GM23338 (cell line): ENCODE measurements around the gene DNAJC8. TPM values are rescaled to one million over a fixed set of nuclear protein-coding genes. Genes with fewer than 3 reads are reported as not detected.

Experiments used
- ATAC-seq: fragments of 200-7000 bp; cut with Tn5 transposase; 3 replicates; pipeline ENCODE4 v1.9.1; 2020
- DNase-seq: peaks from one replicate; pipeline ENCODE4 v3.0.0-alpha.2; 2015; ENCODE audit warnings: low spot score
- H2AFZ ChIP-seq: fragments of 200-600 bp; sonication (generic); 2 replicates; pipeline ENCODE4 v1.8.0; 2016; ENCODE audit warnings: antibody characterized with exemption, mild to moderate bottlenecking, moderate library complexity
- H3F3A ChIP-seq: fragments of 200-600 bp; sonication (generic); replicated peaks from 2 replicates; pipeline ENCODE4 v1.8.0; 2017; ENCODE audit warnings: antibody characterized with exemption, mixed run types, low read depth
- H3K27ac ChIP-seq: fragments of 200-600 bp; sonication (generic); 2 replicates; pipeline ENCODE4 v1.6.1; 2016; ENCODE audit warnings: low read depth
- H3K27me3 ChIP-seq: fragments of 200-600 bp; sonication (generic); 2 replicates; pipeline ENCODE4 v1.8.0; 2016; ENCODE audit warnings: mild to moderate bottlenecking, mixed run types, moderate library complexity; ENCODE audit not compliant: insufficient read depth
- H3K36me3 ChIP-seq: fragments of 200-600 bp; sonication (generic); 2 replicates; pipeline ENCODE4 v1.8.0; 2016; ENCODE audit warnings: mild to moderate bottlenecking; ENCODE audit not compliant: insufficient read depth
- H3K4me1 ChIP-seq: fragments of 200-600 bp; sonication (generic); 2 replicates; pipeline ENCODE4 v1.8.0; 2016; ENCODE audit warnings: mild to moderate bottlenecking, moderate library complexity; ENCODE audit not compliant: insufficient read depth
- H3K4me2 ChIP-seq: fragments of 200-600 bp; sonication (generic); 2 replicates; pipeline ENCODE4 v1.7.1; 2017; ENCODE audit warnings: mixed run types
- H3K4me3 ChIP-seq: fragments of 200-600 bp; sonication (generic); 2 replicates; pipeline ENCODE4 v1.6.1; 2016; ENCODE audit warnings: mixed run types
- H3K79me2 ChIP-seq: fragments of 200-600 bp; sonication (generic); replicated peaks from 2 replicates; pipeline ENCODE4 v1.8.0; 2017; ENCODE audit warnings: mild to moderate bottlenecking; ENCODE audit not compliant: insufficient read depth
- H3K9me2 ChIP-seq: fragments of 200-600 bp; sonication (generic); 2 replicates; pipeline ENCODE4 v1.8.0; 2017; ENCODE audit not compliant: insufficient read depth
- H4K20me1 ChIP-seq: fragments of 200-600 bp; sonication (generic); replicated peaks from 2 replicates; pipeline ENCODE4 v1.8.0; 2017; ENCODE audit warnings: mild to moderate bottlenecking; ENCODE audit not compliant: insufficient read depth
- H3K27ac Mint-ChIP-seq: 2 replicates; pipeline ENCODE4 v1.8.0; 2020; ENCODE audit warnings: inconsistent platforms, mild to moderate bottlenecking, moderate library complexity, mixed read lengths
- H3K27me3 Mint-ChIP-seq: 3 replicates; pipeline ENCODE4 v1.8.0; 2022; ENCODE audit warnings: low read depth, mild to moderate bottlenecking, moderate library complexity, mixed read lengths, inconsistent platforms; ENCODE audit not compliant: insufficient read depth, poor library complexity
- H3K36me3 Mint-ChIP-seq: 3 replicates; pipeline ENCODE4 v1.8.0; 2021; ENCODE audit warnings: low read depth, mild to moderate bottlenecking, inconsistent platforms, moderate library complexity, mixed read lengths
- H3K4me1 Mint-ChIP-seq: 3 replicates; pipeline ENCODE4 v1.8.0; 2020; ENCODE audit warnings: mild to moderate bottlenecking, inconsistent platforms, mixed read lengths
- H3K4me3 Mint-ChIP-seq: 3 replicates; pipeline ENCODE4 v1.8.0; 2021; ENCODE audit warnings: moderate library complexity, mild to moderate bottlenecking, inconsistent platforms, mixed read lengths
- H3K9me3 Mint-ChIP-seq: 3 replicates; pipeline ENCODE4 v1.8.0; 2020; ENCODE audit warnings: moderate library complexity, mild to moderate bottlenecking, inconsistent platforms, mixed read lengths
- CREB1 ChIP-seq: fragments of 250-450 bp; sonication (Bioruptor Pico); IDR thresholded peaks from 2 replicates; pipeline ENCODE4 v1.5.0; 2020; ENCODE audit warnings: low read depth, mild to moderate bottlenecking, moderate library complexity
- EZH2 ChIP-seq: fragments of 200-600 bp; sonication (generic); IDR thresholded peaks from one replicate; pipeline ENCODE4 v1.8.0; 2017; ENCODE audit warnings: antibody characterized with exemption, mild to moderate bottlenecking, low read depth; ENCODE audit not compliant: unreplicated experiment
- EZH2phosphoT487 ChIP-seq: fragments of 200-600 bp; sonication (generic); IDR thresholded peaks from one replicate; pipeline ENCODE4 v1.8.1; 2018; ENCODE audit warnings: antibody characterized with exemption; ENCODE audit not compliant: unreplicated experiment
- JUNB ChIP-seq: IDR thresholded peaks from one replicate; pipeline ENCODE4 v1.6.1; 2016; ENCODE audit warnings: antibody characterized with exemption; ENCODE audit not compliant: unreplicated experiment
- NANOG ChIP-seq: IDR thresholded peaks from 2 replicates; pipeline ENCODE4 v1.6.1; 2016; ENCODE audit warnings: antibody characterized with exemption, borderline replicate concordance
- POLR2AphosphoS5 ChIP-seq: IDR thresholded peaks from 2 replicates; pipeline ENCODE4 v1.6.1; 2016; ENCODE audit warnings: antibody characterized with exemption, low read depth
- STAT1 ChIP-seq: IDR thresholded peaks from one replicate; pipeline ENCODE4 v1.6.1; 2016; ENCODE audit warnings: antibody characterized with exemption; ENCODE audit not compliant: unreplicated experiment
- ZNF114 ChIP-seq: fragments of 250-450 bp; sonication (Bioruptor Pico); IDR thresholded peaks from 2 replicates; pipeline ENCODE4 v1.5.0; 2020; ENCODE audit warnings: mild to moderate bottlenecking, moderate library complexity
- ZNF331 ChIP-seq: fragments of 250-450 bp; sonication (Bioruptor Pico); IDR thresholded peaks from 2 replicates; pipeline ENCODE4 v1.5.0; 2020; ENCODE audit warnings: low read depth, mild to moderate bottlenecking, moderate library complexity
- polyA plus RNA-seq: library from polyadenylated mRNA; unstranded; fragments of >200 nt; fragmentation: Nextera tagmentation; extraction: Ambion mirVana; gene quantifications from 2 replicates; pipeline ENCODE4 v1.2.1, GENCODE V29; 2016
- total RNA-seq: library from RNA; depleted of rRNA; stranded (reverse); fragments of >200 nt; shearing (Covaris generic); gene quantifications from 2 replicates; pipeline ENCODE4 v1.2.3, GENCODE V29; 2014
- TF ChIP-seq, protein P1 (sequence below), 2 experiments: fragments of 200-600 bp in 1 of 2; sonication (generic) in 1 of 2; conservative IDR thresholded peaks; 2 replicates each; pipeline versions ENCODE4 v1.5.1 to v1.6.1; 2016 to 2017; ENCODE audit warnings: antibody characterized with exemption in 2 of 2, low read depth in 2 of 2, mild to moderate bottlenecking in 2 of 2, moderate library complexity in 1 of 2
- TF ChIP-seq, protein P2 (sequence below): IDR thresholded peaks from one replicate; pipeline ENCODE4 v1.6.1; 2018; ENCODE audit warnings: antibody characterized with exemption; ENCODE audit not compliant: unreplicated experiment
- TF ChIP-seq, protein P3 (sequence below): IDR thresholded peaks from 2 replicates; pipeline ENCODE4 v1.6.1; 2016; ENCODE audit warnings: antibody characterized with exemption
- TF ChIP-seq, protein P4 (sequence below): fragments of 250-450 bp; sonication (Bioruptor Pico); IDR thresholded peaks from 2 replicates; pipeline ENCODE4 v1.5.0; 2020; ENCODE audit warnings: mild to moderate bottlenecking, moderate library complexity

Gene DNAJC8
- total and polyA plus RNA-seq, 2 experiments from 2014 or later: 67.3 to 210 TPM

DNA sequence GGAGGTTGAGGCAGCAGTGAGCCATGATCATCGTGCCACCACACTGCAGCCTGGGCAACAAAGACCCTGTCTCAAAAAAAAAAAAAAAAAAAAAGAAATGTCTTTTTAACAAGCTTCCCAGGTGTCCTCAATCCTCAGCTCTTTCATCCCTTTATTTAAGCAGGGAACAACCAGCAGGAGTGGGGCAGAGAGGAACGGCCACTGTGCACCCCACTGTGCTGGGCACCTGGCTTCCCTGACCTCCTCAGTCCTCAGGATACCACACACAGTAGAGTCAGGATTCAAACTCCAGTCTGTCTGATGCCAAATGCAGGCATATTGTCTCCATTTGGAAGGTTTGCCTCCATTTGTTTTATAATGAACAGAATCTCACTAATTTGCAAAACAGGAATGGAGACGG is 36.5 kb downstream of the DNAJC8 start:
- Histone ChIP-seq H4K20me1 (peaks cover 2% of the 10 kb centered on the region; the same call in 1 of the 2 replicates), H3K36me3 (peaks cover 21% of the 10 kb centered on the region), H3K9me2 (no peaks in the 10 kb centered on the region), H3K4me1 (peaks cover 30% of the 10 kb centered on the region), H3K4me2 (peak overlapping the region; percentile 36; the same call in 1 of the 2 replicates), H3K79me2 (no peaks in the 10 kb centered on the region), H3K27me3 (no peaks in the 10 kb centered on the region), H2AFZ (no peak overlapping the region), H3F3A (peaks cover 21% of the 10 kb centered on the region; the same call in 1 of the 2 replicates), H3K4me3 (peak overlapping the region; percentile 7; the same call in 1 of the 2 replicates), H3K27ac (peak overlapping the region; percentile 86)
- Mint-ChIP-seq H3K36me3 (peaks cover 33% of the 10 kb centered on the region), H3K4me1 (peaks cover 28% of the 10 kb centered on the region), H3K27ac (peak overlapping the region; percentile 93), H3K4me3 (peak overlapping the region; percentile 38; the same call in 1 of the 3 replicates), H3K27me3 (peaks cover 14% of the 10 kb centered on the region), H3K9me3 (no peaks in the 10 kb centered on the region)
- TF ChIP-seq, protein P1, sequence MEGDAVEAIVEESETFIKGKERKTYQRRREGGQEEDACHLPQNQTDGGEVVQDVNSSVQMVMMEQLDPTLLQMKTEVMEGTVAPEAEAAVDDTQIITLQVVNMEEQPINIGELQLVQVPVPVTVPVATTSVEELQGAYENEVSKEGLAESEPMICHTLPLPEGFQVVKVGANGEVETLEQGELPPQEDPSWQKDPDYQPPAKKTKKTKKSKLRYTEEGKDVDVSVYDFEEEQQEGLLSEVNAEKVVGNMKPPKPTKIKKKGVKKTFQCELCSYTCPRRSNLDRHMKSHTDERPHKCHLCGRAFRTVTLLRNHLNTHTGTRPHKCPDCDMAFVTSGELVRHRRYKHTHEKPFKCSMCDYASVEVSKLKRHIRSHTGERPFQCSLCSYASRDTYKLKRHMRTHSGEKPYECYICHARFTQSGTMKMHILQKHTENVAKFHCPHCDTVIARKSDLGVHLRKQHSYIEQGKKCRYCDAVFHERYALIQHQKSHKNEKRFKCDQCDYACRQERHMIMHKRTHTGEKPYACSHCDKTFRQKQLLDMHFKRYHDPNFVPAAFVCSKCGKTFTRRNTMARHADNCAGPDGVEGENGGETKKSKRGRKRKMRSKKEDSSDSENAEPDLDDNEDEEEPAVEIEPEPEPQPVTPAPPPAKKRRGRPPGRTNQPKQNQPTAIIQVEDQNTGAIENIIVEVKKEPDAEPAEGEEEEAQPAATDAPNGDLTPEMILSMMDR (conservative IDR thresholded peaks at IDR 0.05; ENCODE audit: low read depth in 2 of 2): no peak
- TF ChIP-seq, protein P2, sequence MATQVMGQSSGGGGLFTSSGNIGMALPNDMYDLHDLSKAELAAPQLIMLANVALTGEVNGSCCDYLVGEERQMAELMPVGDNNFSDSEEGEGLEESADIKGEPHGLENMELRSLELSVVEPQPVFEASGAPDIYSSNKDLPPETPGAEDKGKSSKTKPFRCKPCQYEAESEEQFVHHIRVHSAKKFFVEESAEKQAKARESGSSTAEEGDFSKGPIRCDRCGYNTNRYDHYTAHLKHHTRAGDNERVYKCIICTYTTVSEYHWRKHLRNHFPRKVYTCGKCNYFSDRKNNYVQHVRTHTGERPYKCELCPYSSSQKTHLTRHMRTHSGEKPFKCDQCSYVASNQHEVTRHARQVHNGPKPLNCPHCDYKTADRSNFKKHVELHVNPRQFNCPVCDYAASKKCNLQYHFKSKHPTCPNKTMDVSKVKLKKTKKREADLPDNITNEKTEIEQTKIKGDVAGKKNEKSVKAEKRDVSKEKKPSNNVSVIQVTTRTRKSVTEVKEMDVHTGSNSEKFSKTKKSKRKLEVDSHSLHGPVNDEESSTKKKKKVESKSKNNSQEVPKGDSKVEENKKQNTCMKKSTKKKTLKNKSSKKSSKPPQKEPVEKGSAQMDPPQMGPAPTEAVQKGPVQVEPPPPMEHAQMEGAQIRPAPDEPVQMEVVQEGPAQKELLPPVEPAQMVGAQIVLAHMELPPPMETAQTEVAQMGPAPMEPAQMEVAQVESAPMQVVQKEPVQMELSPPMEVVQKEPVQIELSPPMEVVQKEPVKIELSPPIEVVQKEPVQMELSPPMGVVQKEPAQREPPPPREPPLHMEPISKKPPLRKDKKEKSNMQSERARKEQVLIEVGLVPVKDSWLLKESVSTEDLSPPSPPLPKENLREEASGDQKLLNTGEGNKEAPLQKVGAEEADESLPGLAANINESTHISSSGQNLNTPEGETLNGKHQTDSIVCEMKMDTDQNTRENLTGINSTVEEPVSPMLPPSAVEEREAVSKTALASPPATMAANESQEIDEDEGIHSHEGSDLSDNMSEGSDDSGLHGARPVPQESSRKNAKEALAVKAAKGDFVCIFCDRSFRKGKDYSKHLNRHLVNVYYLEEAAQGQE: no peak
- TF ChIP-seq JUNB: no peak
- no peak for TF ChIP-seq CREB1 (CRISPR knock-in tag)
- no peak for TF ChIP-seq EZH2
- no peak for TF ChIP-seq POLR2AphosphoS5
- TF ChIP-seq, protein P3, sequence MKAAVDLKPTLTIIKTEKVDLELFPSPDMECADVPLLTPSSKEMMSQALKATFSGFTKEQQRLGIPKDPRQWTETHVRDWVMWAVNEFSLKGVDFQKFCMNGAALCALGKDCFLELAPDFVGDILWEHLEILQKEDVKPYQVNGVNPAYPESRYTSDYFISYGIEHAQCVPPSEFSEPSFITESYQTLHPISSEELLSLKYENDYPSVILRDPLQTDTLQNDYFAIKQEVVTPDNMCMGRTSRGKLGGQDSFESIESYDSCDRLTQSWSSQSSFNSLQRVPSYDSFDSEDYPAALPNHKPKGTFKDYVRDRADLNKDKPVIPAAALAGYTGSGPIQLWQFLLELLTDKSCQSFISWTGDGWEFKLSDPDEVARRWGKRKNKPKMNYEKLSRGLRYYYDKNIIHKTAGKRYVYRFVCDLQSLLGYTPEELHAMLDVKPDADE: no peak
- TF ChIP-seq, protein P4, sequence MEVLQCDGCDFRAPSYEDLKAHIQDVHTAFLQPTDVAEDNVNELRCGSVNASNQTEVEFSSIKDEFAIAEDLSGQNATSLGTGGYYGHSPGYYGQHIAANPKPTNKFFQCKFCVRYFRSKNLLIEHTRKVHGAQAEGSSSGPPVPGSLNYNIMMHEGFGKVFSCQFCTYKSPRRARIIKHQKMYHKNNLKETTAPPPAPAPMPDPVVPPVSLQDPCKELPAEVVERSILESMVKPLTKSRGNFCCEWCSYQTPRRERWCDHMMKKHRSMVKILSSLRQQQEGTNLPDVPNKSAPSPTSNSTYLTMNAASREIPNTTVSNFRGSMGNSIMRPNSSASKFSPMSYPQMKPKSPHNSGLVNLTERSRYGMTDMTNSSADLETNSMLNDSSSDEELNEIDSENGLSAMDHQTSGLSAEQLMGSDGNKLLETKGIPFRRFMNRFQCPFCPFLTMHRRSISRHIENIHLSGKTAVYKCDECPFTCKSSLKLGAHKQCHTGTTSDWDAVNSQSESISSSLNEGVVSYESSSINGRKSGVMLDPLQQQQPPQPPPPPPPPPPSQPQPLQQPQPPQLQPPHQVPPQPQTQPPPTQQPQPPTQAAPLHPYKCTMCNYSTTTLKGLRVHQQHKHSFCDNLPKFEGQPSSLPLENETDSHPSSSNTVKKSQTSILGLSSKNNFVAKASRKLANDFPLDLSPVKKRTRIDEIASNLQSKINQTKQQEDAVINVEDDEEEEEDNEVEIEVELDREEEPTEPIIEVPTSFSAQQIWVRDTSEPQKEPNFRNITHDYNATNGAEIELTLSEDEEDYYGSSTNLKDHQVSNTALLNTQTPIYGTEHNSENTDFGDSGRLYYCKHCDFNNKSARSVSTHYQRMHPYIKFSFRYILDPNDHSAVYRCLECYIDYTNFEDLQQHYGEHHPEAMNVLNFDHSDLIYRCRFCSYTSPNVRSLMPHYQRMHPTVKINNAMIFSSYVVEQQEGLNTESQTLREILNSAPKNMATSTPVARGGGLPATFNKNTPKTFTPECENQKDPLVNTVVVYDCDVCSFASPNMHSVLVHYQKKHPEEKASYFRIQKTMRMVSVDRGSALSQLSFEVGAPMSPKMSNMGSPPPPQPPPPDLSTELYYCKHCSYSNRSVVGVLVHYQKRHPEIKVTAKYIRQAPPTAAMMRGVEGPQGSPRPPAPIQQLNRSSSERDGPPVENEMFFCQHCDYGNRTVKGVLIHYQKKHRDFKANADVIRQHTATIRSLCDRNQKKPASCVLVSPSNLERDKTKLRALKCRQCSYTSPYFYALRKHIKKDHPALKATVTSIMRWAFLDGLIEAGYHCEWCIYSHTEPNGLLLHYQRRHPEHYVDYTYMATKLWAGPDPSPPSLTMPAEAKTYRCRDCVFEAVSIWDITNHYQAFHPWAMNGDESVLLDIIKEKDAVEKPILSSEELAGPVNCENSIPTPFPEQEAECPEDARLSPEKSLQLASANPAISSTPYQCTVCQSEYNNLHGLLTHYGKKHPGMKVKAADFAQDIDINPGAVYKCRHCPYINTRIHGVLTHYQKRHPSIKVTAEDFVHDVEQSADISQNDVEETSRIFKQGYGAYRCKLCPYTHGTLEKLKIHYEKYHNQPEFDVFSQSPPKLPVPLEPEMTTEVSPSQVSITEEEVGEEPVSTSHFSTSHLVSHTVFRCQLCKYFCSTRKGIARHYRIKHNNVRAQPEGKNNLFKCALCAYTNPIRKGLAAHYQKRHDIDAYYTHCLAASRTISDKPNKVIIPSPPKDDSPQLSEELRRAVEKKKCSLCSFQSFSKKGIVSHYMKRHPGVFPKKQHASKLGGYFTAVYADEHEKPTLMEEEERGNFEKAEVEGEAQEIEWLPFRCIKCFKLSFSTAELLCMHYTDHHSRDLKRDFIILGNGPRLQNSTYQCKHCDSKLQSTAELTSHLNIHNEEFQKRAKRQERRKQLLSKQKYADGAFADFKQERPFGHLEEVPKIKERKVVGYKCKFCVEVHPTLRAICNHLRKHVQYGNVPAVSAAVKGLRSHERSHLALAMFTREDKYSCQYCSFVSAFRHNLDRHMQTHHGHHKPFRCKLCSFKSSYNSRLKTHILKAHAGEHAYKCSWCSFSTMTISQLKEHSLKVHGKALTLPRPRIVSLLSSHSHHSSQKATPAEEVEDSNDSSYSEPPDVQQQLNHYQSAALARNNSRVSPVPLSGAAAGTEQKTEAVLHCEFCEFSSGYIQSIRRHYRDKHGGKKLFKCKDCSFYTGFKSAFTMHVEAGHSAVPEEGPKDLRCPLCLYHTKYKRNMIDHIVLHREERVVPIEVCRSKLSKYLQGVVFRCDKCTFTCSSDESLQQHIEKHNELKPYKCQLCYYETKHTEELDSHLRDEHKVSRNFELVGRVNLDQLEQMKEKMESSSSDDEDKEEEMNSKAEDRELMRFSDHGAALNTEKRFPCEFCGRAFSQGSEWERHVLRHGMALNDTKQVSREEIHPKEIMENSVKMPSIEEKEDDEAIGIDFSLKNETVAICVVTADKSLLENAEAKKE (CRISPR knock-in tag): no peak
- no peak for TF ChIP-seq ZNF331 (CRISPR knock-in tag)
- no peak for TF ChIP-seq NANOG
- no peak for TF ChIP-seq EZH2phosphoT487
- no peak for TF ChIP-seq ZNF114 (CRISPR knock-in tag)
- TF ChIP-seq STAT1: no peak
- DNase-seq: peak; percentile 36
- ATAC-seq: peak; percentile 65
